A204.1 (cell line): Measurements from ENCODE around the gene SAMD8.
"Not testable (repeated sequence)": the region's sequence is repeated elsewhere in the genome, so short reads cannot be mapped to it uniquely, and the experiment has no call there.

Source experiments
- FAIRE-seq: peaks from 2 replicates; lab custom pipeline; 2012; peaks lifted over from hg19 to GRCh38; lab: Jason Lieb, UNC

The SAMD8 gene

GRCh38 chr10:75086278-75086934, 25.1 kb upstream of the SAMD8 start:
- FAIRE-seq: no peak

DNA sequence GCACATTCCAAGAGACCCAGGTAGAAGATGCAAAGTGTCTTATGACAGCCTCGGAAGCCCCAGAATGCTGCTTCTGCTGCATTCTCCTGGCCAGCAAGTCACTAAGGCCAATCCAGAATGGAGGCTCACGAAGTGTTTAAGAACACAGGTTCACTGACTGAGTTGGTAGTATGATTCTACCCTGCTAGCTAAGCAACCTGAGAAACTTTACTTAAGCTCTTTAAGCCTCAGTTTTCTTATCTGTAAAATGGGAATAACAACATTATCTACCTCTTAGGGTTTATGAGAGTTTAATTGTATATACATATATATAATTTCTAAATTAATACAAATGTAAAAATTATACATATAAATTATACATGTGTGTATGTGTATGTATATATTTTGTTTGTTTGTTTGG, 22.8 kb upstream of the SAMD8 start:
- FAIRE-seq: no peak

- FAIRE-seq: no peak
These were observed 21.8 kb upstream of the SAMD8 start for GRCh38 chr10:75089634-75090033.

GRCh38 chr10:75091146-75091545, 20.3 kb upstream of the SAMD8 start:
- no peak for FAIRE-seq

DNA sequence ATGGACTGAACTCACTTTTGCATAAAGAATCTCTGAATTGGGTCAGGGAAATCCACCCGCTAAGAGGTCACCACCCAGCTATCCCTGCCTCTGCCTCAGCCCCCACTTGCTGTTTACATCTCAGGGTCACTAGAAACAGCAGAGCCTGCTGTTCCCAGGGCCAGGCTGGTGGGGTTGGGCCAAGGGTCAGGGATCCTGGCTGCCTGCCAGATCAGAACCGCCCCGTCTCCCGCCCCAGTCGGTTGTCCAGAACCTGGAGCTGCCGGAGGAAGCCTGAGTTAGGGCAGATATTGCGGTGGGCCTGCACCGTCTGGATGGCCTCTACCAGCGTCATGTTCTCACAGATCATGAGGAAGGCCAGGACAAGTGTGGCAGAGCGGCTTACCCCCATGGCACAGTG, 17.0 kb upstream of the SAMD8 start:
- no peak for FAIRE-seq

DNA sequence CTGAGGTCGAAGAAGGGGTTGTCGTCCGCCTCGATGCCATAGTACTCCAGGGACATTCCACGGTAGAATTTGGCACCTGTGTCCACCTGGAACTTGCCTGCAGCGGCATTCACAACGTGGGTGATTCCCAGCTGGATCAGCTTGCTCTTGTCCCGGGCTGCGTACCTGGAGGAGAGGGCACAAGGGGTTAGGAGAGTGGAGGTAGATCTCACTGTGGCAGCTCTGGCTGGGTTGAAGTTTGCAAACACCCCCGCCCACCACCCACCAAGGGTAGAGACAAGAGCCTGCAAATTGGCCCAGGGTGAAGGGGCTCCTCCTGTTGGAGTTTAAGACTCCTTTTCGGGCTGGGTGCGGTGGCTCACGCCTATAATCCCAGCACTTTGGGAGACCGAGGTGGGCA, 15.8 kb upstream of the SAMD8 start:
- FAIRE-seq: no peak

DNA sequence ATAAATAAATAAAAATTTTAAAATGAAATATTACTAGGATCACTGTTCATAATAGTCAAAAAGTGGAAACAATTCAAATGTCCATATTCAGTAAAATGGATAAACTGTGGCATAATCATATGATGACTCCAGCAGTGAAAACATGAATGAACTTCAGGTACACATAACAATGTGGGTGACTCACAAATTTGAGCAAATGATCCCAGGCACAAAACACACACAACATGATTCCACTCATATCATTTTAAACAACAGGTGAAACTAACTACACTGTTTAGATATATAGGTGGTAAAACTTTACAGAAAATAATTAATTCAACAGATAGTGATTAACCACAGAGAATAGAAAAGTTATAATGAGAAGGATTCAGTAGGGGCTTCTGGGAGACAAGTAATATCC, 14.7 kb upstream of the SAMD8 start:
- FAIRE-seq: no peak

DNA sequence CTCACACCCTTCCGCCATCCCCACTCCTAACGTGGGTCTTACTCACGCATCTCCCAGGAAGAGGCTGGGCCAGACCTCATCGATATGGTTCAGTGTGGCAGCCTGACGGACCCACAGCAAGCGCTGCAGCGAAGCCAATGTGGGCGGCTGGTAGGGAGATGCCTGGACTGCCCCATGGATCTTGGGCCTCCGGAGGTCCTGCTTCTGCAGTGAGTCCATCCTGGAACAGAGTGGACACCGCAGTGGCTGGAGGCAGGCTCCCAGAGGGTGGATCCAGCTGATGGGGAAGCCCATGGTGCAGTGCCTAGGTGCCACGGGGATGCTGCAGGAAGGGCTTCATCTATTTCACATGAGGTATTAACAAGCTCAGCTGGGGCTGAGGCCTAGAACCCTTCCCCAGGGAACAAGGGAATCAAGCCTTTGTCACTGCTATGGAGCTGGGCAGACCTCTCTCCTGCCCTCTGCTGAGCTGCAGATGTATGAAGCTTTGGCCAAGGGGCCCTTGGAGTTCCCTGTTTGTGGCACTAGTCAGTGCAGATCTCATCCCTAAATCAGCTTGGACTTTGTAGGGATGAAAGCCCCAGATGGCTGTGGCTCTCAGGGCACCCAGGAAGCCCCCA, 13.7 kb upstream of the SAMD8 start:
- no peak for FAIRE-seq

DNA sequence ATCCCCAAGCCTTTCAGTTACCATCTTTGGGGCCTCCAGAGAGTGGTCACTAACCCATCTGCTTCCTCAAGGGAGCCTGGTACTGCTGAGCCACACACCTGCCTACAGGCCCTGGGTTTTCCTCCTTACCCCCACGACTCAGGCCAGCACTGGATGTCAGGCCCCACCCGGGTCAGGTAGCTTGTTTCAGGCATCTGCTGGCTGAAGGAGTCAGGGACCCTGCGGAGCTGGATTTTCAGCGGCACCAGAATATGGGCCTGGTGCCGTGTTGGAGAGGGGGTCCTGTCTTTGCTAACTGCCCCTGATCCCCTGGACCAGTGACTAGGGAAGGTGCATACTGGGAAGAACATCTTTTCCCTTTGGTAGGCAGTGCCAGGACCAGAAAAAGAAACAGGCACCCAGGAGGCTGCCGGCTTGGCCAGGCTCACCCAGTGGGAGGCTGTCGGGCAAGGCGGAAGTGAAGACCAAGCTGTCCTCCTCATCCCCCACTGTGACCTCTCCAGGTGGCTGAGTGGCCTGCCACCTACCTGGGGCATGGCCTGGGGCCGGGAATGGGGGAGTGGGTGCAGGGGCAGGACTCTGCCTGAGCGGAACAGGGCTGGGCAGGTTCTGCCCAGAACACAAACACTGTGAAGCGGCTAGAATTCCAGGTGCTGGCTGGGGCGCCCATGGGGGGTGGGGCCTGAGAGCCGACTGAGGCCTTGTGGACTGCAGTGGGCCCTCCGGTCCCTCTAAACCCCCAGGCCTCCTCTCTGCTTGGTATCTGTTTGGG, 12.4 kb upstream of the SAMD8 start:
- no peak for FAIRE-seq

GRCh38 chr10:75099952-75100763, 11.3 kb upstream of the SAMD8 start:
- FAIRE-seq: no peak

DNA sequence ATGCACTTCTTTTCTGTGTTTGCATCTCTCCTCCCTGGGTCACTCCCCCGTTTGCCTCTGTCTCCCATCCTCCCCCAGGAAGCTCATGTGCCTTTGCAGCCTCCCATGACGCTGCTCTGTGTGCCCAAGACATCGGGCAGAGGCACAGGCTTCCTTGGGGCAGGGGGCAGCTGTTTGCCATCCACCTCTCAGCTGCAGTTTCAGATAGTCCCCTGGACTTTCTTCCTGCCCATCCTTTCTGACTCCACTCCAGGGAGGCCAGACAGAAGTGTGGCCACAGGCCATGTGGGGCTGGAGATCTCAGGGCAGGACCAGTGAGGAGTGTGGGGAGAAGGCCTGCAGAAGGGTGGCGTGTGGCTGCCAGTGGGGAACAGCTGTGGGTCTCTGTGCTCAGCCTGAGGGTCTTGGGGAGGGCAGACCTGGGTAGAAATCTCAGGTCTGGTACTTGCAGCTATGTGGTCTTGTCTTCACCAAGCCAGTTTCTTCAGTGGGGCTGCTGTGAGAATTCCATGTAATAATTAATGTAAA, 10.6 kb upstream of the SAMD8 start:
- no peak for FAIRE-seq

DNA sequence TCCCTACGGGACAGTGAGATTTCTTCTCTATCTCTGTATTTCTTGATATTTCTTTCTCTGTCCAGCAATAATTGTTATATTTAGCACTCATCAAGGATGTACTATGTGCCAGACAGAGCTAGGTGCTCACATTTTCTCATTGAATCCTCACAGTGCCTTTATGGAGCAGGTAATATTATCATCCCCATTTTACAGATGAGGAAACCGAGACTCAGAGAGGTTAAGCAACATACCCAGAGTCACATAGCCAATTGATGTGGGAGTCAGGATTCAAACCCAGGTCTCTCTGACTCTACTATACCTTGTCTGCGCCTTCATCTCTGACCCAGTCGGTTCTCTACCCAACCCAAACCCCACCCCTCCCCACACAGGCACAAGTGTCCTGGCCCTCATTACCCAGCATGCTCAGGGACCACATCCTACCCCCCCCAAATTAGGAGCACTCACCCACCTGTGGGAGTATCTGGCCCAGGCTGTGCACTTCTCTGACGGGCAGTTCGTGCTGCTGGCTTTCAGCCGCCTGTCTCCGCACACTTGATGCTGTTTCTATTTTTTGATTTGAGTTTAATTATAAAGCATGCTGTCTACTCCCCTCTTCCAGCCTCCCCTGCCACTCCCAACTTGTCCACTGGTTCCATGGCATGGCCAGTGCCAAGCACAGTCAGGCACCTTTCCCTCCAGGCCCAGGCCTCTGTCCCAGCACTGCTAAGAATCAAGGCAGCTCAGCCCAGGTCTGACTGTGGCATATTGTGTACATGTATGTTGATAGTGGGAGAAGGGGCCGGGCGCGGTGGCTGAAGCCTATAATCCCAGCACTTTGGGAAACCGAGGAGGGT, 9.8 kb upstream of the SAMD8 start:
- FAIRE-seq: no peak

- FAIRE-seq: no peak
These were observed 8.4 kb upstream of the SAMD8 start for GRCh38 chr10:75102830-75103673.

GRCh38 chr10:75103881-75104686, 7.4 kb upstream of the SAMD8 start:
- no peak for FAIRE-seq

GRCh38 chr10:75104842-75105241, 6.6 kb upstream of the SAMD8 start:
- FAIRE-seq: no peak

- FAIRE-seq: no peak
These were observed 5.8 kb upstream of the SAMD8 start for GRCh38 chr10:75105576-75106197.

- FAIRE-seq: no peak
These were observed 5.2 kb upstream of the SAMD8 start for GRCh38 chr10:75106242-75106641.

DNA sequence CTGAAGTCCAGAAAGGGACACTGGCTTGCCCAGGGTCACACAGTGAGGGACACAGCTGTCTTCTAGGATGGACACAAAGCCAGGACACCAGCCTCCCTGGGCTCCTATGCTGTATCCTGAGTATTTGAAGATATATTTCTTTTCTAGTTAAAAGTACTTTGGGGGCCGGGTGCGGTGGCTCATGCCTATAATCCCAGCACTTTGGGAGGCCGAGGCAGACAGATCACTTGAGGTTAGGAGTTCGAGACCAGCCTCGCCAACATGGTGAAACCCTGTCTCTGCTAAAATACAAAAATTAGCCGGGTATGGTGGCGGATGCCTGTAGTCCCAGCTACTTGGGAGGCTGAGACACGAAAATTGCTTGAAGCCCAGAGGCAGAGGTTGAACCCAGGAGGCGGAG, 4.6 kb upstream of the SAMD8 start:
- not testable (repeated sequence) for FAIRE-seq
